ENCODE measurements around the gene PEX5L. TPM values are rescaled to one million over a fixed set of nuclear protein-coding genes. Genes with fewer than 3 reads are reported as not detected.

PEX5L gene
- total and polyA plus RNA-seq, 10 of the 15 experiments (the other 5 are each of a cell fraction or from before 2014, with no cell fraction given): 0.11 to 17.0 (median 0.50) TPM

DNA sequence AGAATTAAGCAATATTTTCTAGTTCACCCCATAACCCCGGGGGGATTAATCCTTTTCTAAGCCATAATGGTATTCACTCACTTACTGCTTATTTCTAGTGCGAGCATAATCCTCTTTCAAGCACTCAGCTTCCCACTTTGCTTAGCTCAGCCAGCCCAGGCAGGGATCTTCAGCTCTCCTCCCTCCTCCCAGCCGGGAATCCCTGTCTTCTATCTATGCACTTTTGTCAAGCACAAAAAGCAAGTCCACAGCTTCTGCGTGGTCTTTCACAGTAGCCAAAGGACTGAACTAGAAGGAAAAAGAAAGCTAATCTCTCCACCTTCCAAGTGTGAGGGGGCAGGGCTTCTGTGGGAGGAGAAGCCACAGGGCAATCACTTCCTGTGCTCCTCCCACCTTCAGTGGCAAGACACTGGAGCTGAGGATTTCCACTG lies 62.8 kb downstream of the PEX5L start:
- Histone ChIP-seq H3K27me3 (replicated peaks in 1 of 2; ENCODE audit: control insufficient read depth in 2 of 2, insufficient read depth in 2 of 2, low read length in 1 of 2) (no peaks in the 10 kb centered on the region), H3K9me3 (replicated peaks; ENCODE audit: control insufficient read depth, insufficient read depth, low read length) (no peaks in the 10 kb centered on the region), H2AFZ (ENCODE audit: control insufficient read depth, low read depth, low read length) (peak overlapping the region; percentile 77), H3K4me1 (ENCODE audit: control insufficient read depth, insufficient read depth, low read length) (no peaks in the 10 kb centered on the region; the same call in 1 of the 2 replicates), H3K4me2 (ENCODE audit: control insufficient read depth, insufficient read depth) (peak overlapping the region; percentile 1; the same call in 1 of the 2 replicates), H3K4me3 (no peak overlapping the region), H3K9ac (ENCODE audit: control insufficient read depth, insufficient read depth, low read length) (peak overlapping the region; percentile 20; the same call in 1 of the 2 replicates), H3K79me2 (ENCODE audit: control insufficient read depth, insufficient read depth, low read length) (peaks cover 2% of the 10 kb centered on the region), H3K36me3 (ENCODE audit: control insufficient read depth in 2 of 2, insufficient read depth in 2 of 2, low read length in 1 of 2) (no peaks in the 10 kb centered on the region), H4K20me1 (ENCODE audit: control insufficient read depth, insufficient read depth) (no peaks in the 10 kb centered on the region), H3K27ac (ENCODE audit: control insufficient read depth, insufficient read depth) (no peak overlapping the region)
- DNase-seq (ENCODE audit: low read depth, low spot score) (no peak), ATAC-seq (peak; percentile 69), FAIRE-seq (no peak)
- POLR2A ChIA-PET: interaction anchor here (1.0 to 1.7 kb wide), 2 partner anchors 11 to 14 kb away, joined by 3 to 5 read pairs; no protein-coding TSS in a partner anchor
- in situ Hi-C loops (cut with MboI) (loop anchor here (25.0 kb wide), 2 partner anchors 912 to 1462 kb away; partner anchors contain the start of gene ZMAT3), intact Hi-C loops (cut with micrococcal nuclease; ENCODE audit: unreplicated experiment) (no loop called here)
- RAD21 ChIA-PET (ENCODE audit: unreplicated experiment): interaction anchor here (0.6 to 3.2 kb wide), 9 partner anchors 10 to 402 kb away, joined by 3 to 13 read pairs (median 5); no protein-coding TSS in a partner anchor
- no TSS peak for BruUV-seq (replicated peaks)
- SMC1A ChIA-PET (ENCODE audit: uncharacterized antibody, unreplicated experiment): interaction anchor here (0.7 to 3.4 kb wide), 17 partner anchors 9 to 621 kb away, joined by 3 to 22 read pairs (median 4); no protein-coding TSS in a partner anchor
- TF ChIP-seq RELA (IDR thresholded peaks at IDR 0.05; ENCODE audit: borderline replicate concordance, partially characterized antibody): no peak
- TF ChIP-seq IKZF1 (conservative IDR thresholded peaks at IDR 0.05): peak; percentile 49; the same call in 1 of the 2 replicates
- CTCF ChIA-PET: interaction anchor here (0.7 to 2.5 kb wide), 6 partner anchors 11 to 236 kb away, joined by 3 to 20 read pairs (median 4); no protein-coding TSS in a partner anchor
- 46% methylated on average over 4 of the region's 4 CpGs for WGBS (ENCODE audit: insufficient coverage, insufficient replicate concordance, low lambda C conversion rate, missing lambda C conversion rate)

DNA sequence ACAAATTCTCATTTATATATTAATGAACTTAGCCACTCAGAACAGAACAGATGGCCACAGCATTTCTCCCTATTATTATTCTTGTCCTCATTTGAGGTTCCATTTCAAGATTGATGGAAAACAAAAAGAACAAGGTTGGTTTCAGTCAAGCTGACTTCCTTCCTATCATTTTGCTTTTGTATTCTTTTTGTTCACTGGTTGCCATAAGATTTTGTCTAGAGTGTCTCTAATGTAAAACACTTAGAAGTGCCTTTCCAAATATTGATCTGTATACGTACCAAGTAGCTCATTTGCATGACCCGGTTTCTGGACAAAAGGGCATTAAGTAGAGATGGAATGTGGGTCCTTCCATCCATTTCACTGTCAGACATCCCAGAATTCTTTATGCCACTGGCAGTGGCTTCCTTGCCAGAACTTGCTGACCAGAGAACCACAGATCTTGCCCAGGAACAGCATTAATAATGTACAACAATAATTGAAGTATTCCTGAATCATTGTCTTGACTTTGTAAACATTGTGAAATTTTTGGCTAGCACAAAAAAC lies 63.8 kb downstream of the PEX5L start:
- Histone ChIP-seq H3K27ac (ENCODE audit: control insufficient read depth, insufficient read depth) (no peak overlapping the region), H3K4me3 (no peak overlapping the region), H3K27me3 (replicated peaks in 1 of 2; ENCODE audit: control insufficient read depth in 2 of 2, insufficient read depth in 2 of 2, low read length in 1 of 2) (no peaks in the 10 kb centered on the region), H3K4me1 (ENCODE audit: control insufficient read depth, insufficient read depth, low read length) (no peaks in the 10 kb centered on the region; the same call in 1 of the 2 replicates), H3K36me3 (ENCODE audit: control insufficient read depth in 2 of 2, insufficient read depth in 2 of 2, low read length in 1 of 2) (no peaks in the 10 kb centered on the region), H3K9ac (ENCODE audit: control insufficient read depth, insufficient read depth, low read length) (no peak overlapping the region), H4K20me1 (ENCODE audit: control insufficient read depth, insufficient read depth) (no peaks in the 10 kb centered on the region), H3K79me2 (ENCODE audit: control insufficient read depth, insufficient read depth, low read length) (peaks cover 2% of the 10 kb centered on the region), H3K9me3 (replicated peaks; ENCODE audit: control insufficient read depth, insufficient read depth, low read length) (no peaks in the 10 kb centered on the region), H2AFZ (ENCODE audit: control insufficient read depth, low read depth, low read length) (no peak overlapping the region), H3K4me2 (ENCODE audit: control insufficient read depth, insufficient read depth) (no peak overlapping the region)
- ATAC-seq (no peak), FAIRE-seq (no peak), DNase-seq (ENCODE audit: low read depth, low spot score) (no peak)
- no TSS peak for BruUV-seq (replicated peaks)
- SMC1A ChIA-PET (ENCODE audit: uncharacterized antibody, unreplicated experiment): interaction anchor here (0.9 to 3.4 kb wide), 8 partner anchors 11 to 43 kb away, joined by 3 to 22 read pairs (median 10); no protein-coding TSS in a partner anchor
- RAD21 ChIA-PET (ENCODE audit: unreplicated experiment): interaction anchor here (0.8 to 3.2 kb wide), 8 partner anchors 8 to 53 kb away, joined by 3 to 13 read pairs (median 4); no protein-coding TSS in a partner anchor
- CTCF ChIA-PET: interaction anchor here (0.6 to 2.5 kb wide), 6 partner anchors 10 to 368 kb away, joined by 3 to 20 read pairs (median 4); partner anchors contain the start of genes MRPL47 and NDUFB5
- 50% methylated on average over 2 of the region's 2 CpGs for WGBS (ENCODE audit: insufficient coverage, insufficient replicate concordance, low lambda C conversion rate, missing lambda C conversion rate)
- intact Hi-C loops (cut with micrococcal nuclease; ENCODE audit: unreplicated experiment): no loop called here
- POLR2A ChIA-PET: interaction anchor here (1.7 kb wide), 1 partner anchor 13 kb away, joined by 5 read pairs; no protein-coding TSS in a partner anchor
- in situ Hi-C loops (cut with MboI): loop anchor here (25.0 kb wide), 2 partner anchors 911 to 1461 kb away; partner anchors contain the start of gene ZMAT3
- TF ChIP-seq YY1 (IDR thresholded peaks at IDR 0.05; ENCODE audit: low read depth, low read length) (no peak), TCF12 (IDR thresholded peaks at IDR 0.05; ENCODE audit: low read depth, low read length) (no peak), PAX5 (IDR thresholded peaks at IDR 0.05; ENCODE audit: borderline replicate concordance, low read depth, low read length) (no peak), RAD51 (IDR thresholded peaks at IDR 0.05) (no peak)
- TF ChIP-seq, protein P1, sequence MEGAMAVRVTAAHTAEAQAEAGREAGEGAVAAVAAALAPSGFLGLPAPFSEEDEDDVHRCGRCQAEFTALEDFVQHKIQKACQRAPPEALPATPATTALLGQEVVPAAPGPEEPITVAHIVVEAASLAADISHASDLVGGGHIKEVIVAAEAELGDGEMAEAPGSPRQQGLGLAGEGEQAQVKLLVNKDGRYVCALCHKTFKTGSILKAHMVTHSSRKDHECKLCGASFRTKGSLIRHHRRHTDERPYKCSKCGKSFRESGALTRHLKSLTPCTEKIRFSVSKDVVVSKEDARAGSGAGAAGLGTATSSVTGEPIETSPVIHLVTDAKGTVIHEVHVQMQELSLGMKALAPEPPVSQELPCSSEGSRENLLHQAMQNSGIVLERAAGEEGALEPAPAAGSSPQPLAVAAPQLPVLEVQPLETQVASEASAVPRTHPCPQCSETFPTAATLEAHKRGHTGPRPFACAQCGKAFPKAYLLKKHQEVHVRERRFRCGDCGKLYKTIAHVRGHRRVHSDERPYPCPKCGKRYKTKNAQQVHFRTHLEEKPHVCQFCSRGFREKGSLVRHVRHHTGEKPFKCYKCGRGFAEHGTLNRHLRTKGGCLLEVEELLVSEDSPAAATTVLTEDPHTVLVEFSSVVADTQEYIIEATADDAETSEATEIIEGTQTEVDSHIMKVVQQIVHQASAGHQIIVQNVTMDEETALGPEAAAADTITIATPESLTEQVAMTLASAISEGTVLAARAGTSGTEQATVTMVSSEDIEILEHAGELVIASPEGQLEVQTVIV (IDR thresholded peaks at IDR 0.05; ENCODE audit: borderline replicate concordance, partially characterized antibody): no peak
- TF ChIP-seq, protein P2, sequence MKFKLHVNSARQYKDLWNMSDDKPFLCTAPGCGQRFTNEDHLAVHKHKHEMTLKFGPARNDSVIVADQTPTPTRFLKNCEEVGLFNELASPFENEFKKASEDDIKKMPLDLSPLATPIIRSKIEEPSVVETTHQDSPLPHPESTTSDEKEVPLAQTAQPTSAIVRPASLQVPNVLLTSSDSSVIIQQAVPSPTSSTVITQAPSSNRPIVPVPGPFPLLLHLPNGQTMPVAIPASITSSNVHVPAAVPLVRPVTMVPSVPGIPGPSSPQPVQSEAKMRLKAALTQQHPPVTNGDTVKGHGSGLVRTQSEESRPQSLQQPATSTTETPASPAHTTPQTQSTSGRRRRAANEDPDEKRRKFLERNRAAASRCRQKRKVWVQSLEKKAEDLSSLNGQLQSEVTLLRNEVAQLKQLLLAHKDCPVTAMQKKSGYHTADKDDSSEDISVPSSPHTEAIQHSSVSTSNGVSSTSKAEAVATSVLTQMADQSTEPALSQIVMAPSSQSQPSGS (IDR thresholded peaks at IDR 0.05; ENCODE audit: low read length): no peak
- TF ChIP-seq, protein P3, sequence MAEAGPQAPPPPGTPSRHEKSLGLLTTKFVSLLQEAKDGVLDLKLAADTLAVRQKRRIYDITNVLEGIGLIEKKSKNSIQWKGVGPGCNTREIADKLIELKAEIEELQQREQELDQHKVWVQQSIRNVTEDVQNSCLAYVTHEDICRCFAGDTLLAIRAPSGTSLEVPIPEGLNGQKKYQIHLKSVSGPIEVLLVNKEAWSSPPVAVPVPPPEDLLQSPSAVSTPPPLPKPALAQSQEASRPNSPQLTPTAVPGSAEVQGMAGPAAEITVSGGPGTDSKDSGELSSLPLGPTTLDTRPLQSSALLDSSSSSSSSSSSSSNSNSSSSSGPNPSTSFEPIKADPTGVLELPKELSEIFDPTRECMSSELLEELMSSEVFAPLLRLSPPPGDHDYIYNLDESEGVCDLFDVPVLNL (IDR thresholded peaks at IDR 0.05; ENCODE audit: low read depth, low read length): no peak
